NCI-H1417 (cell line): Measurements from ENCODE around the gene SAMD10.
A peak's percentile ranks its signal among the peaks of the same experiment; 100 is the strongest.

Source experiments
- DNase-seq, 3 experiments: peaks; one replicate each; lab custom pipeline; 2025; lab: John Stamatoyannopoulos, UW

SAMD10 gene

DNA sequence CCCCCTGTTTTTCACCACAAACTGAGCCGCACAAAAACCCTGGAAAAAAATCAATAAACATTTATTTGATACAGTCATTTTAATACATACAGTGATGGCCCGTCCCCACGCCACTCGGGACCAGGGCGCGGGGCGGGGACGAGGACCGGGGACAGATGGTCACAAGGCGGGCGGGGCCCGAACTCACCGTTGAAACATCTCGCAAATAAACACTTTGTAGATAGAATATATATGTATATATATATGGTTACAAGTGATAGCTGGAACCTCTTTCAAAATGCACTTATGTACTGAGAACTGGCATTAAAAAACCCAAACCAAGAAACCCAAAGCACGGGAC, 22.8 kb downstream of the SAMD10 start:
- no peak for DNase-seq

DNA sequence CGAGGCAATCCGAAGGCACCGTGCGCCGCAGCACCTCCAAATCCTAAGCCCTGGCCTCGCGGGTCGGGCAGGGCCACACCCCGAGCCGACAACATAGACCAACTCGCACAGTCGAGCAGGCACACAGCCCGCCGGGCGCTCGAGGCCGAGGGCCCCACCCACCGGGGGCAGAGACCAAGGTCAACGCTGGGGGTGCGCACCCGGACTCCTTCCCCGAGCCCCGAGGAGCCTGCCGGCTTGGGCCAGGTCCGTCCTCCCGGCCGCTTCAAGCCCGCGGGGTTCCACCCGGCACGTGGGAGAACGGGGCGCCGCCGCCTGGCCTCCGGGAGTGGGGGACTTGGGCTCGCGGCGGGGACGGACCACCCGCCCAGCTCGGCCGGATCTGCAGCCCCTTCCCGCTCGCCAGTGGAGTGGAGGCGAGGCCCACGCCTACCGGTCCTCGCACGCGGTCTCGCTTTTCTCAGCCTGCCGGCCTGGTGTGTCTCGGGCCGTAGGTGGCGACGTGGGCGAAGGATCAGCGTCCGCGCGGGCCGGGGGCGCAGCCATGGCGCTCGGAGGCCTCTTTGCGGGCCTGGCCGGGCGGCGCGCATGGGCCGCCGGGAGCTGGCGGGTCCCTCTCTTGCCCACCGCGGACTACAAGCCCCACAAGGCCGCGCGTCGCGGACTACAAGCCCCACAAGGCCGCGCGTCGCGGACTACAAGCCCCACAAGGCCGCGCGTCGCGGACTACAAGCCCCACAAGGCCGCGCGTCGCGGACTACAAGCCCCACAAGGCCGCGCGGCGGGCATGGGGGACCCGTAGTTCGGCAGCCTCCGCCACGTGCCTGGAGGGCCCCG, 23.4 kb downstream of the SAMD10 start, which contains the start of gene UCKL1:
Gene UCKL1 (minus strand): TSS at position 590 of the 837 bp plus-strand sequence. CDS start 44 bp downstream, at position 546.
- DNase-seq, result peak; percentile 94 to 98 (median 95)

DNA sequence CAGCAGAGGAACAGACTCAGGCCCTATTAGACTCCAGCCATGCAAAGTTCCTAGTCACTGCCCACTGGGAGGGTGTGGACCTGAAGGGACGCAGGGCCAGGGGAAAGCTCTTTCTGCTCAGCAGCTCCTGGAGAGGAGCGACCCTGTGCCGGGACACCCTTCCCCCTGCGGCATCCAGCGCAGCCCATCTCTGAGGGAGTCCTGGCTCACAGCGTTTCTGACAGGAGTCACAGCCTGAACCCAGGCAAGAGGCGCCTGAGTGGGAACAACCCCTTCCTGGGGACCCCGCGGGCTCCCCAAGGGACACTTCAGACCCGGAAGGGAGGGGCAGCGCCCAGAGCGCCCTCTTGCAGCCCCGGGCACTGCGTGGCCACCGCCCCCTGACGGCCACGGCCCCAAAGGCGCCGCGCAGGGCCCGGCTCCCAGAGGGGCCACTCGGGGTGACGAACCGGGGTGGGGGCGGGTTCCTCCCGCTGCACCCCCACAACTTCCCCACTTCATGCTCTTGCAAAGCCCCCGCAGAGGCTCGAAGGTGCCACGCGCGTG, 24.1 kb downstream of the SAMD10 start:
- DNase-seq, result peak in 2 of 3 experiments; percentile 65 to 69

DNA sequence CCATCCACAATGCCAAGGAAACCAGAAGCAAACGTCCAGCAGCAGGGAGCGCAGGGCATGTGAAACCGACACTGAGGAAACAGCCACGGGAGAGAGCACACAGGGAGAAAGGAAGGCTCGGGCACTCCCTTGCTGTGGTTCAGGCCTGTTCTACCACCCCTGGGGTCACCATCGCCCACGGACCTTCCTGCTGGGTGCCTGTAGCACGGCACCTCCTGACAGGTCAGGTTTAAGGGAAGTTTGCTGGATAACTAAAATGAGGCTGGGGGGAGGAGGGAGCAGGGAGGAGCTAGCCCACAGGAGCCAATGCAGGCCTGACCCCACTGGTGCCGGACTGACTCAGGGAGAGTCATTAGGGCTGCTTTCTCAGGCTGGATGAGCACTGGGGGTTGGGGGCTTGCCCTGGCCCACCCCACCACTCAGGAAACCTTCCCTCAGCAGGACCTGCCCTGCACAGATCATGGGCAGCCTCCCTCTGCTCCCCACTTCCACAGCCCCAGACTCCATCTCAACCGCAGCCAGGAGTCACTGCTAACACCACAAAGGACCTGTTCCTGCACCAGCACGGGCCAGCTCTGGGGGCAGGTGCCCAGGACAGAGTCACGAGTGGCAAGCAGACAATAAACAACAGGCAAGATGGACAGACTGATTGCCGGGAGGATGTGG, 25.5 kb downstream of the SAMD10 start:
- no peak for DNase-seq

DNA sequence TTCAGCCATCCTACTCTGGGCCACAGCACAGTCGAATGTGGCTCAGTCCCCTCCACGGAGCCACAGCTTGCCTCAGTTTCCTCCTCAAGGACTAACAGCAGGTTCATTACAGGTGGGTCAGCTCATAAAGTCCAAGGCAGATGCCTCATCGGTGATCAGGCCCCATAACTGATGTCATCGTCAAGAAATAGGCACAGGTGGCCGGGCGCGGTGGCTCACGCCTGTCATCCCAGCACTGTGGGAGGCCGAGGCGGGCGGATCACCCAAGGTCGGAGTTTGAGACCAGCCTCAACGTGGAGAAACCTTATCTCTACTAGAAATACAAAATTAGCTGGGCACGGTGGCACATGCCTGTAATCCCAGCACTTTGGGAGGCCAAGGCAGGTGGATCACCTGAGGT, 26.7 kb downstream of the SAMD10 start:
- no peak for DNase-seq

DNA sequence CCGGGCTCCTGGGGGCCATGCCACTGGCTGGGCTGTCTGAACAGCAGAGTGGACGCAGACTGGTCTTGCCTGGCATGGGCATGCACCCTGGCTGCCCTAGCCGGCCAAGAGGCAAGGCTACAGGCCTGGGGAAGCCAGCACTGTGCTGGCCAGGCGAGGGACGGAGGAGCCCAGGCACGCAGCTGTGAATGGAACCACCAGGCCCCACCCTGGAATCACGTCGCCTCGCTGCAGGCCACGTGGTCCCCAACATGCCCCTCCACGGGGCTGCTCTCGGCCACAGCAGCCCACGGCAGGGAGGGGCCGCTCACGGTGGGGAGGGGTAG, 27.3 kb downstream of the SAMD10 start:
- no peak for DNase-seq

DNA sequence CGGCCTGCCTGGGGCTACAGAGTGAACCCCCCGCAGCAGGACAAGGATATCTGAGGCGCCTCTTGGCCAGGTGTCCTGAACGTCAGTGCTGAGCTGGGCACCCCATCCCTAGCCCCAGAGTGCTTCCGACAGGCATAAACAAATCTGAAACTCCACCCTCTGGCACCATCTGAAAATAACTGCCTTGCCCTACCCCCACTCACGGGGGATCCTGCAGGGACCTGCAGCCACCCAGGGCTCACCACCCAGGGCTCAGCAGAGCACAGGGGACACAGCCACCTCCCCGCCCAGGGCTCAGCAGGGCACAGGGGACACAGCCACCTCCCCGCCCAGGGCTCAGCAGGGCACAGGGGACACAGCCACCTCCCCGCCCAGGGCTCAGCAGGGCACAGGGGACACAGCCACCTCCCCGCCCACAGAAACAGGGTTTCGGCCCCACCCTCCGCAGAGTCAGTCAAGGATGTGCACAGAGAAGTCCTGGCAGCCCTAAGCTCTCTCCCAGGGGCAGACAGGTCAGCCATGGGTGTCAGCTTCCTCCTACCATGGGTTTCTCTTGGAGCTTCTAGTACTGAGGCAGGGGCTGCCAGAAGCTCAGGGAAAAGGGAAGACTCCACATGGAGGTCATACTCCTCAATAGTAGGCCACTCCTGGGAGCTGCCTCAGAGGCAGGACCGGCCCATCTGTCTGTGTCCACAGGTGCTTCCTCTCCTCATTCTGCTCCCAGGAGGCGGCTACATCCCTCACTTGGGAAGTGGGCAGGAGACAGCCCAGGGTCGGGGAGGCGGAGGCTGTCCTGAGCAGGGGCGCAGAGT, 27.8 kb downstream of the SAMD10 start:
- DNase-seq, result no peak

DNA sequence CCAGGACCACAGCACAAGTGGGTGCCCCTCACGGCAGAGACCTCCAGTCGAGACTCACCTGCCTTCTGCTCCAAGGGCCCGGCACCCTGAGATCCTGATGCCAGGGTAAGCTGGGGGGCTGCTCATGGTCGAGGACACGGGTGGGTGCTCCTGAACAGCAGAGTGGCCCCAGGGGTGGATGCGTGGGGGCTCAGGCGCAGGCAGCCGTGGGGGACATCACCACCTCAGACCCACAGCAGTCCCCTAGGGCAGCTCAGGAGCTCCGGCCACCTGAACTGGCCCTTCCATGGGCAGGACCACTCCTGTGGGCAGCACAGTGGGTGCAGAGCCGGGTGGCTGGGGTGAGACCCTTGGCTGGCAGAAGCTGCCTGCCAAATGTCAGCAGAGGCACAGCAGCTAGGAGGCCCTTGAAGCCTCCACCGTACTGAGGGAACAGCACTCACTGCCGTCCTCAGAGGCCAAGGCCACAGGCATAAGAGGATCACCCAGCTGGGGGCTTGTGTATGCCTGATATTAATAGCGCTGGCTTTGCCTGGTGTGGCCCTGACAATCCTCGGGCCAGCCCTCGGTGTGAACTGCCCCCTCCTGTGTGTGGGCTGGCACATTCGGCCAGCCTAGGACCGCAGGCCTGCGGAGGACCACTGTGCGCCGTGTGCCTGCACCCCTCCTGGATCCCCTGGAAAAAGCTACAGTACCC, 28.6 kb downstream of the SAMD10 start:
- no peak for DNase-seq

DNA sequence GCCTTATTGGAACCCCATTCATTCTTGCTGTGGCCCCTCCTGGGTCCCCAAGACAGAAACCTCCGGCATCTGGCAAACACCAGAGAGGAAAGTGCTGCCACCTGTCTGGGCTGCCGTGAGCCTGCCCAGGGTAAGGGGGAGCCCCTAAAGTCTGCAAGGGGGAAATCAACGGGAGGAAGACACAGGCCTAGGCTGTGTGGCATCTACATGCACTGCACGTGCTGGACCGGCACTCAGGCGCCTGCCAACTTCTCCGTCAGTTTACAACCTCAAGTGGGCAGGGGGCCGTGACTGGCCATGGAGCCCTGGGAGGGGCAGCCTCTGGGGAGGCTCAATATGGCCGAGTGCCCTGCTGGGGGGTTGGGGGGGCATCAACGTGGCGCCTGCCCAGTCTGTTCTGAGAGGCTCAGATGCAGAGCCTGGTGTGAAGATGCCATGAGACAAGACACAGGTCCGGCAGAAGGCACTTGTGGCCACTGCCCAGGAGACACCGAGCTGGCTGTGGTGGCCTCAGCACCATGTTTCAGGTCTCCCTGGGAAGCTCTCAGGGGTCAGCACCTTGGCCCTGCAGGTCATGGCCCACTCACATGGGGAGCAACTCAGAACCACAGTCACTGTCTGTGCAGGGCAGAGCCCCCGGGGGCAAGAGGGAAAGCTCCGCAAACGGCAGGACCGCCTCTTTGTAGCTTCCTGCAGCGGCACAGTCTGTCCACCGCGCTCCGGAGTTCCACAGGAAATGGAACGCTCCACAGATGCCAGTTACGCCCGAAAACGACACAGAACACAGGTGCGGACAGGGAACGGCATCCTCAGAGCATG, 31.6 kb downstream of the SAMD10 start:
- peak in 1 of 3 experiments; percentile 86 for DNase-seq

DNA sequence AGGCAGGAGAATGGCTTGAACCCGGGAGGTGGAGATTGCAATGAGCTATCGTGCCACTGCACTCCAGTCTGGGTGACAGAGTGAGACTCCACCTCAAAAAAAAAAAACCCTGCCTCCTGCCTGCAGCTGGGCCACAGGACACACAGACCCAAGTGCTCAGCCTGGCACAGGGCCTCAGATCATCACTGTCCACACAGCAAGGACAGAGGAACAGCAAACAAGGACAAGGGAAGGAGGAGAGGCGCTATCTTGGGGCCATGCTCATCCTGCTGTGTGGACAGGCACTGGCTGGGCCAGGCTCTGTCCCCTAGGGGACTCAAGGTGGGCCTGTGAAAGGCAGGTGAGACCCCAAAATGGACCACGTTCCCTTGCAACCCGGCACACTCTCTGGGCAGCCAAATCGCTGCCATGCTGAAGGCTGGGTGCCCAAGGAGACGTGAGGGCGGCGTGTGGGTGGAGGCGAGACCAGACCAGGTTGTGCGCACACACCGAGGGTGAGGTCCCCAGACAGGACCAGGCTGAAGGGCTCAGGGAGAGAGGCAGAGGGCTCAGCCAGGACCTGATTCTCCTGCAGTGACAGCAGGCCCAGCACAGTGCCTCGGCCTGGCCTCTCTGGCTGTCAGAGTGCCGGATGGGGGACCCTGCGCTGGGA, 32.3 kb downstream of the SAMD10 start:
- no peak for DNase-seq

DNA sequence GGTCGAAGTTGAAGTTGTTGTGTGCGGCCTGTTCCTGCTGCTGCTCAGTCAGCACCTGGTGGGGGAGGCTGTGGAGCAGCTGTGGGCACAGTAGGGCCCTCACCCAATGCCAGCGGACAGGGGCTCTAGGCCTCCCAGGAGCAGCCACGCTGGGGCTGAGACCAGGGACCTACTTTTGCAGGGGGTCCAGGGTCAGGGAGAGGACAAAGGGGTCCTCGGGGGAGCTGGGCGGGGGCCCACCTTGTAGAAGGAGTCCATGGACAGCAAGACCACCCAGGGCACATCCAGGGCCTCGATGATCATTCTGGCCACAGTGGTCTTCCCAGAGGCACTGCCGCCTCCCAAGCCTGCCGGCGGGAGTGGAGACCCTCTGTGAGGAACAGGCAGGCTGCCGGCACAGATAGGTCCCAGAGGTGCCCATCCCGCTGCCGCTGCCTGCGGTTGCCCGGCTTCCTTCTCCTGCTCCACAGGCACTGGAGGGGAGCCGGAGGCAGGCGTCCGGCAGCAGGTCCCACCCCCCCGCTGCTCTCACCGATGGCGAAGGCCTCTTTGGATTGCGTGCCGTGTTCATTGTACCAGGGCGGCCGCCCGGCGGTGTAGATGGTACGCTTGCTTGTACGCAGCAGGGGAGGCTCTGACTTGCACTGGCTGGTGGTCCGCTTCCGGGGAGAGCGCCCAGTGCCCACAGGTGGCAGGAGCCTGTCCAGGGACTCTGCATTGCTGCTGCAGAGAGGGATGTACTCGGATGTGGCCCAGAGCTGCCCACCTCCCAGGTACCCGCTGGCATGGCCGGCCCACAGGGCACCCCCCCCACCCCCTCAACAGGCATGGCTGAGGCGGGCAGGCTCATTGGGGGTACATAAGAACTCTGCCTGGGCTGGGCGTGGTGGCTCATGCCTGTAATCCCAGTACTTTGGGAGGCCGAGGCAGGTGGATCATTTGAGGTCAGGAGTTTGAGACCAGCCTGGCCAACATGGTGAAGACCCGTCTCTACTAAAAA, 33.2 kb downstream of the SAMD10 start:
- no peak for DNase-seq

DNA sequence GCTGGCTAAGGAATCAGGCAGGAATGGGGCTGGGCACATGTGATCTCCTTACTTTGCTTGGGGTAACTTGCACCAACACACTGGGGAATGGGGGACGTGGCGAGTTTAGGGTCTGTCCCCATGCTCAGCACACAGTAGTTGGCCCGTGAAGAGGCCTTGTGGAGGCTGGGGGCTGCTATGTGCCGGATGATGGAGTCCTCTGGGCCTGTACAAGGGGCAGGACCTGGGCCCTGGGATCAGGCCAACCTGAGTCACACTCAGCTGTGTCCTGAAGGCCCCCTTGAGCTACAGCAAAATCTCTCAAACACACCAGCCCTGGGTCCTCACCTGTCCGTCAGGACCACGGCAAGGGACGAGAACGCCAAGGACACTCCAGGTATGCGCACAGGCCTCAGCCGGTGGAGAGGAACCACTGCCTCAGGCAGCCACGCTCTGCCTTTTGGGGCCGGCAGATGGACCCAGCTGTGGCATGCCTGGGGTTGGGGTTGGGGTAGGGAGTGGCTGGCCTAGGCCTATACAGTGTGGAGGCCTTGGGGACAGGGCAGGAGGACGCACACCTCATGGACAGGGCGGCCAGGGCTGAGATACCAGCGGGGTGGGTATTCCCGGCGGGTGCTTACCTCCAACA, 34.3 kb downstream of the SAMD10 start:
- no peak for DNase-seq

DNA sequence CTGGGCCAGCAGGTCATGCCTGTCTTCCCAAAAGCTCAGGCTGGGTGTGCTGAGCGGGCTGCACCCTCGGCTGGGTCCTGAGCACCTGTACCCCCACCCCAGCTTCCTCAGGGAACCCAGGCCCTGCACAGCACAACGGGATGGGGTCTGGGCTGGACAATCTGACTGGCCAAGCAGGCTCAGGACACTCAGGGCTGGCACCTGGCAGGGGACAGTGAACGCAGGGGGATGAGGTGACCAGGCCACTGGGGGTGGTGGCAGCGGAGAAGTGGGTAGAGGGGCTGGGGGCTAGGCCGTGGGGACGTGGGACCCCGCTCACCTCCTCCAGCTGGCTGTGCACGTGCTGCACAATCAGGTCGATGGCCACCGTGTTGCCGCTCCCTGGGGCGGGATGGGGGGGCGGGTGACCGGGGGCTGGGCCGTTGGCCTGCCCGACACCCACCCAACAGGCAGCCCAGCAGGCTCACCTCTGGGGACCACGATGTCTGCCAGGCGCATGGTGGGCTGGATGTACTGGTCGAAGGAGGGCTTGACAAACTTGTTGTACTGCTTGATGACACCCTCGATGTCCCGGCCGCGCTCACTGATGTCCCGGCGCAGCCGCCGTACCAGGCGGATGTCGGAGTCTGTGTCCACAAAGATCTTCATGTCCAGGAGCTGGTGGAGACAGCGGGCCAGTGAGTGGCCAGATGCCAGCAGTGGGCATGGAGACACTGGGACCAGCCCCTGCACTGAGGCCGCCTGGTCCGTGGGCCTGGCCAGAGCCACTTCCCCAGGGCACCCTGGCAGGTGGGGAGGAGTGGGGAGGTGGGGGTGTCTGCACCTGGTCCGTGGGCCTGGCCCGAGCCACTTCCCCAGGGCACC, 35.1 kb downstream of the SAMD10 start:
- DNase-seq, result no peak

DNA sequence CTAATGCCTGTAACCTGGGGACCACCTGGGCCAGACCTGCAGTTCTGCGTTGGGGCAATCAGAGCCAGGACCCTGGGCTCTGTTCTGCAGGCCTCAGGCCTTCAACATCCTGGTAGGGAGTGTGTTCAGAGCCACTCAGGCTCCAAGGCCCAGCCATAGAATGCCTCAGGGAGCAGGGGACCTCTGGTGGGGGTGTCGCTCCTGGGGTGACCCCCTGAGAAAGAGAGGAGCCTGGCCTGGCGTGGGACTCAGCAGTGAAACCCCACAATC, 35.7 kb downstream of the SAMD10 start:
- no peak for DNase-seq

DNA sequence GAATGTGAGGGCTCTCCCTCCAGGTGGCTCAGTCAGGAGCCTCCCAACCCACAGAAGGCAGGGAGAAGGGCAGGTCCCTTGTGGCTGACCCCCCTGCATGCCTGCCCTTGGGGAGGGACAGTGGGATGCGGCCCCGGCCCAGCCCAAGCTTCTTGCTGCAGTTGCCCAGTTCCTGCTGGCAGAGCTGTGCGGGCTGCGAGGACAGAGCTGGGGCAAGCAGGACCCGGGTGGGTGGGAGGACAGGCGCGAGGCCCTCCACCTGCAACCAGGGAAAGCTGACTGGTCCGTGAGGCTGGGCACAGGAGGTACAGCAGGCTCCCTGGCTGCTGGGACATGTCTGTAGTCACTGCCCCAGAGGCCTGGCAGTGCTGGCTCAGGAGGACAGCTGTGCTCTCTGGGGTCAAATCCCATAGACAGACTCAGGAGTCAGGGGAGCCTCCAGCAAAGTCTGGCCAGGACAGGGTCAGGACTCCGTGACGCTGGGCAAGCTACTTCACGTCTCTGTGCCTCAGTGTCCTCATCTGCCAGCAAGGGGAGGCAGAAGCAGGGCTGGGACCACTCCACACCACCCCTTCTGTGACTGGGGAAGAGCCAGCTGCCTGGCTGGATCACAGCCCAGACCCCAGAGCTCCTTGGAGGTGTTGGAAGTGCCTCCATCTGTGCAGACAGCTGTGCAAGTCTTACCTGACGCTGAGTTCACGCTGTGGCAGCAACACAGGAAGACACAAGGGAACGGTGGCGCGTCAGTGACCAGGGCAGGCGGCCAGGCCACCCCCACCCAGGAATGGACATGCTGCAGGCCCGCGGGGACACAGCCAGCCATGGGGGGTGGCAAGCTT, 36.3 kb downstream of the SAMD10 start:
- DNase-seq, result no peak

DNA sequence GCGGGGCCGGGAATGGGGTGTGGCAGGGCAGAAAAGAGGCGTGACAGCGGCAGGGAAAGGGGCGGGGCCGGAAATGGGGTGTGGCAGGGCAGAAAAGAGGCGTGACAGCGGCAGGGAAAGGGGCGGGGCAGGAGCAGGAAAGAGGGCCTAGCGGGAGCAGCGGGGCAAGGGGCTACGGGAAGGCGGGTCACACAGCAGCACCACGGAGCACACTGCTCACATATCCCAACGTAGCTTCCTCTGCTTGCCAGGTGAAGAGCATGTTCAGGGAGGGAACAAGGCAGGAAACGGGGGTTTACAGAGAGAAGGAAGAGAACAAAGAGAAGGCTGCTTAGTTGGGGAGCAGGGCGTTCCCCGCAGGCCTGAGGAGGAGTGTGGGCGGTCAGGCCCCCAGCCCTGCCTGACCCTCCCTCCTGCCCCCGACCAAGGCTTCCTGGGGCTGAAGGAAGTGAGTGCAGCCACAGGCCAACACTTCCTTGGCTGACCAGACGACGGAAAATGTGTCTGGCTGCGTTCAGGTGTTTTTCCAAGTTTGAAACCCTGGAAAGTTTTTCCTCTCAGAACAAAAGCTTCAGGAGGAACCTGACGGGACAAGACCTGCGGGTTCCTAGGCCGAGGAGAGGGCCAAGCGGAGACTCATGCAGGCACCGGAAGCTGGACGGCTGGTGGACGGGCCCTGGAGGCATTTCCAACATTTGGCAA, 37.0 kb downstream of the SAMD10 start:
- DNase-seq, result peak in 2 of 3 experiments; percentile 18 to 21
